GM12891 (cell line): ENCODE results near the gene PLP2.
A peak's percentile ranks its signal among the peaks of the same experiment; 100 is the strongest.

Source experiments
- DNase-seq: peaks from one replicate; pipeline ENCODE4 v3.0.0; 2011; ENCODE audit warnings: low spot score; ENCODE audit not compliant: insufficient read length
- FAIRE-seq: peaks from 2 replicates; lab custom pipeline; 2011; peaks lifted over from hg19 to GRCh38; lab: Jason Lieb, UNC
- PAX5 ChIP-seq: IDR thresholded peaks from 2 replicates; pipeline ENCODE4 v1.6.1; 2011; ENCODE audit warnings: low read length, moderate library complexity, mild to moderate bottlenecking; ENCODE audit not compliant: insufficient read depth, severe bottlenecking
- POLR2A ChIP-seq: IDR thresholded peaks from 2 replicates; pipeline ENCODE4 v1.6.1; 2011; ENCODE audit warnings: low read depth, low read length, control low read depth
- POLR2AphosphoS5 ChIP-seq: IDR thresholded peaks from 2 replicates; pipeline ENCODE4 v1.6.1; 2011; ENCODE audit warnings: low read depth, low read length, control low read depth
- POU2F2 ChIP-seq: IDR thresholded peaks from 2 replicates; pipeline ENCODE4 v1.6.1; 2011; ENCODE audit warnings: low read depth, mild to moderate bottlenecking, control low read depth, low read length, moderate library complexity
- SPI1 ChIP-seq: IDR thresholded peaks from 2 replicates; pipeline ENCODE4 v1.6.1; 2011; ENCODE audit warnings: low read depth, low read length, control low read depth
- TAF1 ChIP-seq: IDR thresholded peaks from 2 replicates; pipeline ENCODE4 v1.6.1; 2011; ENCODE audit warnings: low read depth, low read length, control low read depth

Gene PLP2

DNA sequence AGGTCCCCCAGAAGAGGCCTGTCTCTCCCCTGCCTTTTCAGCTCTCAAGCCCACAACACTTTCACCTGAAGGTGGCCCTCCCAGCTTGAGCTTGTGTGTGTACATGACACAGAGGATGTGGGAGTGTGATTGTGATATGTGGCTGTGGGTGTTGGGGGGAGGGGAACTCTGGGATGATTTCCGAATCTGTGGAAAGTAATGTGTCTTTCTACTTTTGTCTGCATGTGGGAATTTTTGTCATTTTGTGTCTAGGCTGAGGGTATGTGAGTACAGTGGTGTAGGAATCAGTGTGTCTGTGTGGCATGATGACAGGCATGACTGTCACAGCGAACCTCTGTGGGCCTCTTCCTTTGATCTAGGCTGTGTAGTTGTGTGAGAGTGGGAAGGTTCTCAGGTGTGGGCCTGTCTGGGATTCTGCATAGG is 21.9 kb downstream of the PLP2 start:
- no peak for DNase-seq
- no peak for FAIRE-seq
- TF ChIP-seq POLR2AphosphoS5 (no peak), POLR2A (no peak), TAF1 (no peak), POU2F2 (no peak)

- no peak for TF ChIP-seq PAX5
- TF ChIP-seq SPI1 = no peak
- TF ChIP-seq POU2F2 = no peak
- no peak for TF ChIP-seq POLR2A
- no peak for TF ChIP-seq POLR2AphosphoS5
- no peak for TF ChIP-seq TAF1
- FAIRE-seq (no peak), DNase-seq (no peak)
Measured at GRCh38 chrX:49197543-49198087, 25.9 kb downstream of the PLP2 start.

GRCh38 chrX:49198540-49199314 is 27.0 kb downstream of the PLP2 start:
- FAIRE-seq = peak; percentile 81
- TF ChIP-seq PAX5 = no peak
- TF ChIP-seq SPI1 = no peak
- TF ChIP-seq POLR2AphosphoS5 = no peak
- no peak for TF ChIP-seq TAF1
- no peak for TF ChIP-seq POLR2A
- no peak for TF ChIP-seq POU2F2
- DNase-seq = no peak

DNA sequence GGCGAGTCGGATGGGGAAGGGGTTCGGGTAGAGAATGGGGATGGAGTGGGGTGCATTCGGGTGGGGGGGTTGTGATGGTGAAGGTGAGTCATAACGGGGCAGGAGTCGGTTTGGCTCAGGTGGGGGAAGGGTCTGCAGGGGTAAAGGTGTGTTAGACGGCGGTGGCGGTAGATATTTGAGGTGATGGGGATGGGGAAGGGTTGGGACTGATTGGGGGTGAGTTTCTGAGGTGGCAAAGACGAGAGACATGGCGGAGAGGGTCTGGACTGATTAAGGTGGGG is 27.6 kb downstream of the PLP2 start:
- DNase-seq (no peak), FAIRE-seq (no peak)
- no peak for TF ChIP-seq PAX5
- TF ChIP-seq POU2F2 = no peak
- no peak for TF ChIP-seq TAF1
- TF ChIP-seq POLR2AphosphoS5 = no peak
- TF ChIP-seq POLR2A = no peak
- TF ChIP-seq SPI1 = no peak

DNA sequence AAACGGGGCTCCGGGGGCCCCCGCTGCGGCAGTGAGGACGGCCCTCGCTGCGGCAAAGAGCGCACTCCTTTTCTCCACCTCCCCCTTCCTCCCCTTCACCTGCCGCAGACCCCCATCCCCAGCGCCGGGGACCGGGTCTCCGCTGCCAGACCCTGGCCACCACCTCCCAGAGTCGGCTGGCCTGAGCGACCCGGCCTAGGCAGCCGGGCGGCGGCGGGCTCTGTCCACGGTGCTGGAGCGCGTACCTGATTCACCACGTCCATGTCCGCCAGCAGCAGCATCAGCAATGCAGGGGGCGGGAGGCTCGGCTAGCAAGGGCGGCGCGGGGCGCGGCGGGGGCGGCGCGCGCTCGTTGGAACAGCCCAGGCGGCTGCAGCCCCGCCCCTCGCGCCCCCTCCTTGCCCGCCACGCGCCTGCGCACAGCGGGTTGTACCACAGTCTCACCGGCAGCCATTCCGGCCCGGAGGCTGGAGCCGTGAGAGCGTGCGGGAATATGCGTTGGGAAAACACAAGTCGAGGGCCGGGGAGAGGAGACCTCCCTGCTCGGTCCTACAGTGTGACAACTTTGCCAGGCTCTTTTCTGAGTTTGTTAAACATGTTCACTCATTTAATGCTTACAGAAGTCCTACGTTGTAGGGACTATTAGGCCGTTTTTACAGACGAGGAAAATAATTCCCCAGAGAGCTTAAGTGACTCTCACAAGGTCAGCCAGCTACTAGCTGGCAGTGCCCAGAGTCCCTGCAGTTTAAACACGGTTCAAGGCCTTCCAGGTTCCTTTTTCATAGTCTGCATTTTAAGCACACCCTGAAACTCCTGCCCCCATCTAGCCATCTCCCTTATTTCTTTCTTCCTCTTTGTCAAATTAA is 28.4 kb downstream of the PLP2 start, which contains the start of gene SYP:
Gene SYP, minus strand, starts transcription at position 288 of the 866 bp plus-strand sequence. Its CDS starts 7 bp downstream, at position 281.
- TF ChIP-seq PAX5 (peak; percentile 18), SPI1 (no peak), TAF1 (0 out of 2 replicates have a peak, but pooled peaks have one; percentile 58), POLR2A (peak; percentile 77), POU2F2 (0 out of 2 replicates have a peak, but pooled peaks have one; percentile 10), POLR2AphosphoS5 (peak; percentile 79)
- FAIRE-seq (peak; percentile 100), DNase-seq (peak; percentile 82)

GRCh38 chrX:49202022-49202421 is 30.3 kb downstream of the PLP2 start:
- TF ChIP-seq POLR2A (no peak), SPI1 (no peak), PAX5 (no peak), POLR2AphosphoS5 (no peak), TAF1 (no peak), POU2F2 (no peak)
- FAIRE-seq (no peak), DNase-seq (no peak)

GRCh38 chrX:49203536-49203935 is 31.8 kb downstream of the PLP2 start:
- TF ChIP-seq TAF1 (no peak), SPI1 (no peak), POLR2A (no peak), POU2F2 (no peak), PAX5 (no peak), POLR2AphosphoS5 (no peak)
- no peak for DNase-seq
- no peak for FAIRE-seq

DNA sequence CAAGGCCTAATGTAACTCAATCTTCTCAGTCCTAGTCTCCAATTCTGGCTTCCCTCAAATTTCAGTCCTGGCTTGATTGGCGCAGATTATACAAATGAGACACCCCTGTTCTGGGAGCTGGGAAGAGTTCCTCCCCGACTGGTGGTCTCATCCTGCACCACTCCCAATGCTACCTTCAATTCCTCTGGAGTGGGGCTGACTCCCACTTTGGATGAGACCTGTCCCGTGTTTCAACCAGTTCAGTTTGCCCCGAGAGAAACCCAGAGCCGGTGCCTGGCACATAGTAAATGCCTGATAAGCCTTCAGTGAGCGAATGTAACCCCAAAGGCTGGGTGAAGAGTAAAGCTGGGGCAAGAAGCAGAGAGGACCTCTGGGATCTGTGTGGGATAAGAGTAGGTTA is 32.3 kb downstream of the PLP2 start:
- DNase-seq = no peak
- no peak for FAIRE-seq
- TF ChIP-seq POU2F2 (no peak), PAX5 (no peak), POLR2A (no peak)

- FAIRE-seq = no peak
- TF ChIP-seq PAX5 (no peak), POLR2A (no peak)
- no peak for DNase-seq
Measured at GRCh38 chrX:49204709-49205108, 33.0 kb downstream of the PLP2 start.

DNA sequence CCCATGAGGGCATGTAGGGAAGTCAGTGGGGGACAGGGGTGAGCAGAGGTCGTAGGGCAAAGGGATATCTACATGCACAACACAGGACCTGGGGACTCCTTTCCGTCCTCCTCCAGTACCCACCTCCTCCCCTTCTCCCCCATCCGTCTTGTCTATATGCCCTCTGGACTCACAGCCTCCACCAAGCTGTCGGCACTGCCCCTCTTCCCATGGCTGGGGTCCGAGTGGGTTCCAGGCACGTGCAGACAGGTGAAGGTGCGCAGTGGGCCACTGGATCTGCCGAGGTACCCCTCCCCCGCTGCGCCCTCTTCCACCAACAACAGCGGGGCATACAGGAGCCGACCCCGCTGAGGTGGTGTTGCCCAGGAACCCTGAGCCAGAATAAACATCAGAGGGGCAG is 33.7 kb downstream of the PLP2 start:
- TF ChIP-seq POLR2AphosphoS5 (no peak), POLR2A (no peak)
- no peak for FAIRE-seq

More for the DNA sequence above, 33.7 kb downstream of the PLP2 start:
- no peak for DNase-seq
